GM19193 (cell line): ENCODE data around the gene REG3A.

Source experiments
- POLR2A ChIP-seq: IDR thresholded peaks from 4 replicates; pipeline ENCODE4 v1.6.1; 2011; ENCODE audit not compliant: insufficient read depth, insufficient read length; ENCODE audit errors: extremely low read depth

REG3A gene

DNA sequence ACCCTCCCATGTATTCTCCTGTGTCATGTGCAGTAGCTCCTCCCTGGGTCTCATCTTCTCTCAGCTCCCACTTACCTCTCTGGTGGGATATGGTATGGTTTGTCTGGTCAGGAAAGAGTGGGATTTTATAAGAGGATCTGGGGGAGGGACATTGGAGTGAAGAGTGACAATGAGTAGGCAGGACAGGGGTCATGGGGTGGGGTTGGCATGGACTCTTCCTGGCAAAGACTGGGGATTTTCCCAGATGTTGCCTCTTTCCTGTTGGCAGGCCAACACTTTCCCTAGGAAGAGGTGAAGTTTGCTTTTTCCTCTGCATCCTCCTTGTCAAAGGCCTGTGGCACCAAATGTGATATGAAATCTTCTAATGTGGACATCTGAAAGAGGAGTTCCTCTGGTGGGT lies at the start of gene REG3A:
TSS of gene REG3A (minus strand) at position 101 of the 400 bp plus-strand sequence. CDS start 348 bp downstream, outside the sequence.
- no peak for TF ChIP-seq POLR2A

DNA sequence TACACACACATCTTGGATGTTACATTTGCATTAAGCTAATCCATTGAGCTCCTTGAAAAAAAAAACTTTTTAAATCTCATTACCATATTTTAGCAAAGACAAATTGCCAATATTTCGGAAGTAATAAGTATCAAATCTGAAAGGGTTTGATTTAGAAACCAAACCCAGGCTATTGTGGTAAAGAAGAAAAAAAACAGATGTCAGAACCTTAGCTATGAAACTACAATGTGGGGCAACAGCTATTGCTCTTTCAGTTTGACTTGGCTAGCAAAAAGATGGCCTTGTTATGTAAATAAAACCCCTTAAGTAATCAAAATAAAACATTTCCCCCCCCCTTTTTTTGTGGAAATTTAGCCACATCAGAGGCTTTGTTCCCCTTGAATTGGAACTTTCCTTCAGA lies 41.2 kb upstream of the REG3A start:
- TF ChIP-seq POLR2A: no peak

DNA sequence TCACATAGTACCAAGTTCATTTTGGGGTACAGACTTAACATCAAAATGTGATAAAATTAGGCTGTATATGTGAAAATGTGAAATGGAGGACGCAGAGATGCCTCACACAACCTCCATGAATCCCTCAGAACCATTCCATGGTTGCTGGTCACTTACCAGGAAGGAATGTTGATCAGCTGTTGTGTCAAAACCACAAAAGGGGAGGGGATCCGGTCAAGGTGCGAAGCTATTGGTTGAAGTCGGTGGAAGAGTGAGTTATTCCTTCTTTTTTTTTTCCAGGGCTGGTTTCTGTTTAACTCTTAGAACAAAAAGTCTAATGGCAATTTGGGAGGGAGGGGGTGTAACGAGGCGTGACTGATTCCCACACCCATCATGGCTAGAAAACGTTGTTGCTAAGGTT lies 32.3 kb upstream of the REG3A start:
- no peak for TF ChIP-seq POLR2A

DNA sequence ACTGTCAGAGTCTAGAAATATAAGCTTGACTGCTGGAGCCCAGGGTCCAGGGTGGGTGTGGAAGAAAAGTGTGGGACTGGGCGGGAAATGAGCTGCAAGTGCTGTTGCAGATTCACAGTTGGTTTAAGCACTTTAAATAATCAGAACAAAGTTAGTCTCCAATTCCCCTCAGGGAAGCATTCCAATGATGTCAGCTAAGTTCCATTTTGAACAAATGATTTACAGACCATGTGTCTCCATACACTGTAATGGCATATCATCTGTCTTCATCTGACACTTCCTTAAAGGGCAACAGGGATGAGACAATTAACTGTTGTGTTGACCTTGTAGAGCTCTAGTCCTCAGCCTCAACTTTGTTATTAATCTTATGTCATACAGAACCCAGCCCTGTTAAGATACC lies 31.5 kb upstream of the REG3A start:
- no peak for TF ChIP-seq POLR2A

DNA sequence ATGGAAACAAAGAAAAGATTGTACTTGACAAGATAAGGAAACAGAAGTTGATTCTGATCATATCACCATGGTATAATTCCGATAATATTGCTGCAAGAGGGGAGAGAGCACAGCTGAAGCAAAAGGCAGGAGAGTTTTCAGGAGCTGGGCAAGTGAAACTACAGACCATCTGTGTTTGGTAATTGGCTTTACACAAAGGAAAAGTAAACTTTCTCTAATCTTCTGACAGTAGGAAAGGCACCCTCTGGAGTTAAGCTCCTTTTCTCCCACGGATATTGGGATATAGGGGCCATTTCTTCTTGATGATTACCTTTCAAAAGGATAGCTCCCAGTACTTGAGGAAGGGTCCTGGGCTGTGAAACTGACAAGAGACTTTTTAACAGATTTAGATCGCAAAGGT lies 29.9 kb upstream of the REG3A start:
- no peak for TF ChIP-seq POLR2A

DNA sequence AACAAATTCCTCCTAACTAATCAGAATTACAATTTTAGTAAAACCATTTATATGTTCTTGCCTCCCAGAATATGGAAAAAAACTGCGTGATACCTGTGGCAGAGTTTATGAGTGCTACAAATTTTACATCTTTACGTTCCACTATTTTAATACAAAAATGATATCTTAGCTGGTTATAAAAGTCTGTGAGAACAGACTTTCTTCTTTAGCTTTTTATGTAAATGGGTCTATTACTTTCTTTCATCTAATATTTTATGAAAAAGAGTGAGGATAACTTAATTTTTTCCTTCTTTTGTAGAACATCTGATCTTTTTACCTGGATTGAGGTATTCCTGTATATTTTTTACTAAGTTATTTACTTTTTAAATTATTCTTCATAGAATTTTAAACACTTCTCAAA lies 22.1 kb upstream of the REG3A start:
- TF ChIP-seq POLR2A: no peak

DNA sequence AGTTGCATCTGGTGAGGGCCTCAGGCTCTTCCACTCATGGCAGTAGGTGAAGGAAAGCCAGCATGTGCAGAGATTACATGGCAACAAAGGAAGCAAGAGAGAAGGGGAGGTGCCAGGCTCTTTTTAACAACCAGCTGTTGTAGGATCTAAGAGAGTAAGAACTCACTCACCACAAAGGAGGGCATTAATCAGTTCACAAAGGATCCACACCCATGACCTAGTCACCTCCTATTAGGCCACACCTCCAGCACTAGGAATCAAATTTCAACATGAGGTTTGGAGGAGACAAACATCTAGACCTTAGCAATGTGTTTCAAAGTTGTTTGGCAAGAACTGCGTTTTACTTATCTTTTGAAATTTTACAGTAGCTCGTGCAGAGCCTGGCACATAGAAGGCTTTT lies 20.5 kb upstream of the REG3A start:
- no peak for TF ChIP-seq POLR2A

DNA sequence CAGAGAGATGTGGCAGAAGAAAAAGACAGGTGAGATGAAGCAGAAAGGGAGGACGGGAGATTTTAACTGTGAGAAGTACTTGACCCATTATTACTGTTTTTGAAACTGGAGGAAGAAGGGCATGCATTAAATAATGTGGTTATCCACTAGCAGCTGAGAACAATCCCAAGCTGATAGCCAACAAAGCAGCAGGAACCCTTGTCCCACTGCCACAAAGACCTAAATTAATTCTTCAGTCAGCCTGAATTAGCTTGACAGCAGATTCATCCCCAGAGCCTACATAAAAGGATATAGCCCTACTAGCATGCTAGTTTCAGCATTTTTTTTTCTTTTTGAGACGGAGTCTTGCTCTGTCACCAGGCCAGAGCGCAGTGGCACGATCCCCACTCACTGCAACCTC lies 19.5 kb upstream of the REG3A start:
- TF ChIP-seq POLR2A: no peak

DNA sequence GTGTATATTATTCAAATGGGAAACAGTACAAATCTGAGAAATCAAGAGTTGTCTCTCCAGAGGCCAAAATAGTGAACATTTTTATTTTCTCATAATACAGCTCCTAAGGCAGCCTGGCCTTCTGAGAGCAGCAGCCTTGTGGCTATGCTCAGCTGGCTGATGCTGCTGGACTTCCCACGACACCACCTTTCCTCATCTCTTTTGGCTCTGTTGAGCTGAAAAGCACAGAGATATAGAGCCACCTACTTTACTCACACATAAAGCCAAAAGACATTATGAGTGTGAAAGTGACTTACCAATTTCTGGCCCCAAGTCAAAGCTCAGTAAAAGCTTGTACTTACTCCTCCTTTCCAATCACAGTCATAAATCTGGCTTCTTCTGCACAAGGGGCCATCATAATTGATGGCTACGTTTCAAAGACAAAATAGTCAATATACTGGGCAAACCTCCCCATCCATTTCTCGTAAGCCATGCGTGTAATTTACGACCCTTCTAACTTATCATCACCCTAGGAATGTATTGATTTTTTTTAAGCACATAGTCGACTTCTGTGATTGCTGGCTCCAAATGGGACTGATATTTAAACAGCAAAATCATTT lies 18.6 kb upstream of the REG3A start:
- no peak for TF ChIP-seq POLR2A

DNA sequence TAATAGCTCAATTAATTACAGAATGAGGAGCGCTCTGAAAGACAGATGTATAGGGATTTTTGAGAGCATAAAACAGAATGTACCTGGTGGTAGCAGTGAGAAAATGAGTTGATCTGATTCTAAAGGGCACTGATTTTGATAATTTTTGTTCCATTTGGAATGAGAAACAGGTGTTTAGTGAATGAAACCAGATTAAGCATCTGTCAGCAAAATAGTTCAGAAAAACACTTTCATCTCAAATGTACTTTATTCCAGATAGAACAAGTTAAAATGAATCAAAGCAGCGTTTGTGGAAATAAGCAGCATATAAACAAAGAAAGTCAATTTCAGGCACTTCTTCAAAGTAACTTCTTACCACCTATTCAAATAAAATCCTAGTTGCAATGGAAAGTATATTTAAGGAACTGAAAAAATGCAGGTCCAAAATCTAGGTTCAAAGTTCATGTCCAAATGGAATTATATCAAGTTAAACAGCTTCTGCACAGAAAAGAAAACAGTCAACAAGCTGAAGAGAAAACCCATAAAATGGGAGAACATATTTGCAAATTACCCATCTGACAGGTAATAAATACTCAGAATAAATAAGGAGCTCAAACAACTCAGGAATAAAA lies 11.9 kb upstream of the REG3A start:
- no peak for TF ChIP-seq POLR2A

DNA sequence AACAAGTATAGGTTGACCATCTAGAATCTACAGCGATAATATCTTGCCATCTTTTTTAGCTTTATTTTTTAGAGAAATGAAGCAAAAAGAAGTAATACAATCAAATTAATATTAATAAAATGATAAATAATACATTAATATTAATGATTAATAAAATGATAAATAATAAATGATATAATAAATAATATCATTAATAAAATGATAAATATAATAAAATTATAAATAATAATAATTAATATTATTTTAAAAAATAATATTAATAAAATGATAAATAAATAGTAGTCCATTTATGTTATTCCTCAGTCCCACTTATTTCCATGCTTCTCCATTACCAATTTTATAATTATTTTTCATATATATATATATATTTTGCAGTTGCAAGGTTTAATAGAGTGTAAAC lies 3.2 kb upstream of the REG3A start:
- TF ChIP-seq POLR2A: no peak

DNA sequence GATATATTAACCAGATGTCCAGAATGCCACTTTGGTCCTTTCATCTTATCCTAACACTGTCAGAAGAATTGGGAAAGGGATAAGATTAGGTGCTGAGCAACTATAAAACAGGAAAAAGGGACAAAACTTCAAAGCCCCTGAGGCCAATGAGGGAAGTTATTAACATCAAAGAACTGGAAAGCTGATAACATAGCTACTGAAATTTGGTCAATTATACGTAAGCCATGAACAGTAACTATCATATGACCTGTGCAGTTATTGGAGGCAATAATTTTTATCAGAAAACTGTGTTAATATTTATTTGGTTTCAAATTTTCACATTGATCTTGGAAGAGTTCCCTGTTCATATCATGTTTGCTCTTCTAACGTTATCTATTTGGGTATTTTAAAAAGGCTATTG lies 2.6 kb upstream of the REG3A start:
- no peak for TF ChIP-seq POLR2A

DNA sequence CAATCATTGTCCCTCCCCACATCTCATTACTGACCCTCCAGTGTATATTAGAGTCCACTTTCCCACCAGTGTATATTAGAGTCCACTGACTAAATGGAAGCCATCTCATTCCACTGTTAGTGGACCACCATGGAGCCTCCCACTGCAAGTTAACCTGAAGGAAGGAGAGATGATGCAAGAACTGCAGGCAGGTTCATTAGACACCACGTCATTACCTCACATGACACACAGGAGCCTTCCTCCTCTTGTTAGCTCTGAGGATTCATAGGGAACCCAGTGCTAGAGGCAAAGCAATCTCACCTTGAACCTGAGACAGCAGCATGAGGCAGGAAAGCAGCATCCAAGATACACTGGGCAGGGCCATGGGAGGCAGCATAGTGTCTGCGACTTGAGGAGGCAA lies 523 bp downstream of the REG3A start:
- TF ChIP-seq POLR2A: no peak

DNA sequence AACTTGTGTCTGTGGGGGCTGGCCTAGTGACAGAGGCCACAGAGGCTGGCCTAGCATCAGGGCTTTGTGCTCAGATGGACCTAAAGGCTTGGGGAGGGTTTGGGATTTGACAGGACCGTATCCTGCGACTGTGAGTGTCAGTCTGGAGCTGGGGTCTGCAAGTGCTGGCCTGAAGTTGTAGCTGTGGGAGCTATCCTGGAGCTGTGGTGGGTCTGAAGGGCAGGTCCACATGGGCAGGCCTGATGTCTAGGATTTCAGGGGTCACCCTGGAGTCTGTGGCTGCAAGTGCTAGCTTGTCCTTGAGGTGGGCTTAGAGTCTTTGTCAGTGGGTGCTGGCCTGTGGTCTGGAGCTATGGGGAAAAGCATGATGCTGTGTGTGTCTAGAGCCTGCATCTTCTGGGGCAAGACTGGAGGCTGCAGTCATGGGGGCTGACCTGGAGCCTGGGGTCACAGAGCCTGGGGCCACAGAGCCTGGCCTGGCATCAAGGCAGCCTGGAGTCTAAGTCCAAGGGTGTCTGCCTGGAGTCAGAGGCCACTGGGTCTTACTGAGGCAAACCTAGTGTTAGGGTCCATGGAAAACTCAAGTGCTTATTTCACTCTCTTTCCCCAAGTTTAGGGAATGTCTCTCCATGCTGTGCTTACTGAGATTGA lies 3.6 kb downstream of the REG3A start:
- no peak for TF ChIP-seq POLR2A

DNA sequence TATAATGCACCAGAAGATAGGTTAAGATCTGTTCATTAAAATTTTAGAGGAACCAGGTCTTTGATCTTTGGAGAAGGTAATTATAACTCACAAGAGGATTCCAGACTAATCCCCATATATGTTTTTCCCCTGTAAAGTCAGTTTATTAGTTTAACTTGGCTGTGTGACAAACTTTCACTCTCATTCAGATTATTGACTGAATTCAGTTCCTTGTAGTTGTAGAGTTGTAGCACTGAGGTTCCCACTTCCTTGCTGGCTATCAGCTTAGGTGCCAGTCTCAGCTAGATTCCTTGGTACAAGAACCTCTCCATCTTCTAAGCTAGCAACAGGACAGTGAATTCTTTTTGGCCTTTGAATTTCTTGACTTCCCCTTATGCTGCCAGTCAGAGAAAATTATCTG lies 20.1 kb downstream of the REG3A start:
- no peak for TF ChIP-seq POLR2A

DNA sequence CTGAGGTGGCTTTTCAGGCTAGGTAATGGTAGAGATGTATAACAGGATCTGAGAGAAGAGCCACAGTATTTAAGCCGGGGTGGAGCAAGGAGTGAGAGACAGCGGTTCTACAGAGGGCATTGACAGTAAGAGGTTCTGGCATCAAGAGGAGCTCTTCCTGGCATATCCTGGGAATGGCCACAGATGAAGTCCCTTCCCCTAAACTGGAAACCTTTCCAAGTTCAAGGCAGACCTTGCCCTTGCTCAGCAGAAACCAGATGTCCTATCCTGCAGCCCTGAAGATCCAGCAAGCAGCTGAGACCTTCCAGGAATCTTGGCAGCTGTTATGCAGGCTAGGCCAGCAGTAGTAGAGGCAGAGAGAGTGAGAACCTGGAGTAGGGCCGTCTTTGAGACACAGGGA lies 21.2 kb downstream of the REG3A start:
- TF ChIP-seq POLR2A: no peak

DNA sequence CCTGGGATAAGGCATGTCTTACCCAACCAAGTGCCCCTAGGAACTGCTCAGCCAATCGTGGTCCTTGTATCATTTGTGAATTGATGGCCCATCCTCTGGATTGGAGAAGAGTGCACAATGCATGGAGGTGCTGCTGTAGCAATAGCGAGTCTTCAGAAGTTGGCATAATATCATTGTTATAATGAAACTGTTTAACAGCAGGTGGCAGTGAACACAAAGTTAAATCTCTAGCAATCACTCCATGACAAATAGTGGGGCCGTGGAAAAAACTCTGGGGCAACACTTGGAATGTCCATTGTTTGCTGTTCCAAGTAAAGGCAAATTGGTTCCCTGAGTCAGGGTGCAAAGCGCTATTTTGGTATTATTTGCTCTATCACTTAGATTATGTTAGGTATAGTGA lies 27.9 kb downstream of the REG3A start:
- TF ChIP-seq POLR2A: no peak

DNA sequence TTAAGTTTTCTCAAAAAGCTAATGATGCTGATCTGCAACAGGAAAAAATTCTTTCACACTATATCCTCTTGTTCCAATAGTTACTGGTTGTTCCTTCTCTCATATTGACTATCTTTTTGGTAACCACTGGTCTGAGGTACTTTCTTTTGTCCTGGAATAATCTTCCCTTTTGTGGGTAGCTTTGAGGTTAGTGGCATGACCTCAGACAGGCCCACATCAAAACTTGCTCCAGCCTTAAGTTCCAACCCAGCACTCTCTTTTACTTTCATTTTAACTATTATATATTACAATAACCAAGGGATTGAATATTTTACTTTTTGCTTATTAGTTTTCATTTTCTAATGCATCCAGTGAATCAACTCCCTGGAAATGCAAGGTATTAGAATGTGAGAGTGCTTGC lies 29.7 kb downstream of the REG3A start:
- TF ChIP-seq POLR2A: no peak

DNA sequence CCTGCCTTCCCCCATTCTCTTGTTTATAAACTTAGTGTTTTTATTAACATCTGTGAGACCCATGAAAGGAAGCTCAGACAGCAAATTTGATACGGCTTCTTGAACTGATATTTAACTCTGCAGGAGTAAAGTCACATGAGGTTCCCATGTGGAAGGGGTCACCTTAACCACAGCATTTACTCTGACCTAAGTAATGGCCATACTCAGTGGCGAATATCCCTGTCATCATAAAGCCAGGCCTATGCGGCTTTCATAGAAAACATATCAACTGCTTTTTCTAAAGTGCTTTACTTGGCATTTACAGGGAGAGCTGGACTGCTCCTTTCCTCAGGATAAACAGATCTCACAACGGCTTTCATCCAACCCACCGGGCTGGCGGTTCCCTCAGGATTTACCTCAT lies 30.3 kb downstream of the REG3A start:
- TF ChIP-seq POLR2A: no peak
